ENCODE results near the gene LITAFD.

GRCh38 chr16:8851761-8852403, 30.3 kb upstream of the LITAFD start:
- TF ChIP-seq EZH2 (IDR thresholded peaks at IDR 0.05; ENCODE audit: insufficient read depth, poor library complexity, severe bottlenecking) (no peak), EZH2phosphoT487 (IDR thresholded peaks at IDR 0.05; ENCODE audit: insufficient read depth, low read depth) (no peak)

Measured in GM23248 (cell line).